Activated T-helper 17 cell treated with anti-CD3 and anti-CD28 coated beads, Interleukin-2, amount 50 U/mL, for 72 hours (primary cell): ENCODE results near the gene NXPE4. TPM values are rescaled to one million over a fixed set of nuclear protein-coding genes. Genes with fewer than 3 reads are reported as not detected.
"Not testable (repeated sequence)": the region's sequence is repeated elsewhere in the genome, so short reads cannot be mapped to it uniquely, and the experiment has no call there.

Experiments used
- ATAC-seq: fragments of 150-1000 bp; cut with Tn5 transposase; replicated peaks from 2 replicates; pipeline ENCODE4 v1.10.0; 2021; ENCODE audit warnings: mild to moderate bottlenecking, moderate library complexity
- H3K27ac Mint-ChIP-seq: one replicate; pipeline ENCODE4 v1.8.0; 2022; ENCODE audit warnings: mixed read lengths
- H3K27me3 Mint-ChIP-seq: one replicate; pipeline ENCODE4 v1.8.0; 2022; ENCODE audit warnings: mixed read lengths
- H3K36me3 Mint-ChIP-seq: one replicate; pipeline ENCODE4 v1.8.0; 2022; ENCODE audit warnings: low read depth, mild to moderate bottlenecking, mixed read lengths
- H3K4me1 Mint-ChIP-seq: one replicate; pipeline ENCODE4 v1.8.0; 2022; ENCODE audit warnings: mixed read lengths
- H3K4me3 Mint-ChIP-seq: one replicate; pipeline ENCODE4 v1.8.0; 2022; ENCODE audit warnings: mild to moderate bottlenecking, mixed read lengths
- H3K9me3 Mint-ChIP-seq: one replicate; pipeline ENCODE4 v1.8.0; 2022; ENCODE audit warnings: mixed read lengths
- total RNA-seq, 2 donors: library from RNA; stranded (reverse); gene quantifications; one replicate each; pipeline ENCODE4 v1.2.3, GENCODE V29; 2022

NXPE4 gene
- not detected for total RNA-seq

DNA sequence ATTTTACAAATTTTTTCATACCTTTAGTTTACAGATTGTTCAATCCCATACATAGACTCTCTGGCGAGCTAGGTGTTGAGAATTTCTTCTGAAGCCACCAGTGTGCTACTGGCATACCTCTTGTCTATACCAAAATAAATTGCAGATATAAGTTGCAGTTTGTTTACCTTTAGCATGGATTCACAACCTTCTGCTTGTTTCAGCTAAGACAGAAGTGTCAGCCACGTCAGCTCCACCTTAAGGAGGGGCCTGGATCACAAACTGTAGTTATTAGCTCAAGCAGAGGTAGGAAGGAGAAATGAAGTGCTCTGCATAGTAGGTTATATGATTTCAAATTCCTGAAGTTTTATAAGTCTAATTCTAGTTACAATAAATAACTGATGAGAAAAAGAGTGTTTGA lies at the start of gene NXPE4:
TSS of gene NXPE4 (minus strand) at position 216 of the 400 bp plus-strand sequence. CDS start 1,027 bp downstream, outside the sequence.
- no peaks in the 10 kb centered on the region for H3K9me3 Mint-ChIP-seq
- ATAC-seq, result no peak
- no peak within 1 kb of the TSS for H3K4me3 Mint-ChIP-seq
- no peaks in the 10 kb centered on the region for H3K4me1 Mint-ChIP-seq
- no peaks in the 10 kb centered on the region for H3K36me3 Mint-ChIP-seq
- peaks cover 3% of the 10 kb centered on the region for H3K27me3 Mint-ChIP-seq
- H3K27ac Mint-ChIP-seq, result no peak within 1 kb of the TSS

- H3K4me1 Mint-ChIP-seq, H3K9me3 Mint-ChIP-seq, ATAC-seq, H3K27ac Mint-ChIP-seq, H3K36me3 Mint-ChIP-seq, H3K4me3 Mint-ChIP-seq, H3K27me3 Mint-ChIP-seq: not testable (repeated sequence)
These were observed 43.9 kb upstream of the NXPE4 start for GRCh38 chr11:114639440-114639839.

GRCh38 chr11:114631445-114631965 lies 35.9 kb upstream of the NXPE4 start:
- H3K36me3 Mint-ChIP-seq, H3K27me3 Mint-ChIP-seq, H3K9me3 Mint-ChIP-seq, H3K4me1 Mint-ChIP-seq, H3K27ac Mint-ChIP-seq, H3K4me3 Mint-ChIP-seq: not testable (repeated sequence)
- ATAC-seq, result peak; percentile 23

- H3K36me3 Mint-ChIP-seq, result no peaks in the 10 kb centered on the region
- H3K27me3 Mint-ChIP-seq, result no peaks in the 10 kb centered on the region
- no peaks in the 10 kb centered on the region for H3K4me1 Mint-ChIP-seq
- no peak overlapping the region for H3K27ac Mint-ChIP-seq
- no peak for ATAC-seq
- H3K9me3 Mint-ChIP-seq, result no peaks in the 10 kb centered on the region
- H3K4me3 Mint-ChIP-seq, result no peak overlapping the region
These were observed 29.7 kb upstream of the NXPE4 start for GRCh38 chr11:114625294-114625693.

DNA sequence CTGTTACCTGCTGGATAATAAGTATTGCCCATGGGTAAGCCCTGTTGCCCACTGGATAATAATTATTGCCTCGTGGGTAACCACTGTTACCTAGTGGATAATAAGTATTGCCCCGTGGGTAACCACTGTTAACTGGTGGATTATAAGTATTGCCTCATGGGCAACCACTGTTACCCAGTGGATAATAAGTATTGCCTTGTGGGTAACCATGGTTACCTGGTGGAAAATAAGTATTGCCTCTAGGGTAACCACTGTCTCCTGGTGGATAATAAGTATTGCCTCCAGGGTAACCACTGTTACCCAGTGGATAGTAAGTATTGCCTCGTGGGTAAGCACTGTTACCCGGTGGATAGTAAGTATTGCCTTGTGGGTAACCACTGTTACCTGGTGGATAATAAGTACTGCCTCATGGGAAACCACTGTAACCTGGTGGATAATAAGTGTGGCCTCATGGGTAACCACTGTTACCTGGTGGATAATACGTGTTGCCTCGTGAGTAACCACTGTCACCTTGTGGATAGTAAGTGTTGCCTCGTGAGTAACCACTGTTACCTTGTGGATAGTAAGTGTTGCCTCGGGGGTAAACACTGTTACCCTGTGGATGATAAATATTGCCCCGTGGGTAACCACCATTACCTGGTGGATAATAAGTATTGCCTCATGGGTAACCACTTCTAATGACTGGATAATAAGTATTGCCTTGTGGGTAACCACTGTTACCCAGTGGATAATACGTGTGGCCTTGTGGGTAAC lies 29.0 kb upstream of the NXPE4 start:
- Mint-ChIP-seq H3K27ac (no peak overlapping the region), H3K36me3 (no peaks in the 10 kb centered on the region)

DNA sequence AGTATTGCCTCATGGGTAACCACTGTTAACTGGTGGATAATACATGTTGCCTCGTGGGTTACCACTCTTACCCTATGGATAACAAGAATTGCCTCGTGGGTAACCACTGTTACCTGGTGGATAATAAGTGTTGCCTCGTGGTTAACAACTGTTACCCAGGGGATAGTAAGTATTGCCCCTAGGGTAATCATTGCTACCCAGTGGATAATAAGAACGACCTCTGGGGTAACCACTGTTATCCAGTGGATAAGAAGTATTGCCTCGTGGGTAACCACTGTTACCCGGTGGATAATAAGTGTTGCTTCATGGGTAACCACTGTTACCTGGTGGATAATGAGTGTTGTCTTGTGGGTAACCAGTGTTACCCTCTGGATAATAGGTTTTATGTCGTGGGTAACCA lies 28.1 kb upstream of the NXPE4 start:
- no peaks in the 10 kb centered on the region for H3K4me1 Mint-ChIP-seq
- no peak for ATAC-seq
- H3K4me3 Mint-ChIP-seq, result no peak overlapping the region

More for the DNA sequence above, 29.0 kb upstream of the NXPE4 start:
- no peaks in the 10 kb centered on the region for H3K4me1 Mint-ChIP-seq
- no peaks in the 10 kb centered on the region for H3K27me3 Mint-ChIP-seq
- H3K4me3 Mint-ChIP-seq, result no peak overlapping the region
- H3K9me3 Mint-ChIP-seq, result no peaks in the 10 kb centered on the region
- no peak for ATAC-seq

DNA sequence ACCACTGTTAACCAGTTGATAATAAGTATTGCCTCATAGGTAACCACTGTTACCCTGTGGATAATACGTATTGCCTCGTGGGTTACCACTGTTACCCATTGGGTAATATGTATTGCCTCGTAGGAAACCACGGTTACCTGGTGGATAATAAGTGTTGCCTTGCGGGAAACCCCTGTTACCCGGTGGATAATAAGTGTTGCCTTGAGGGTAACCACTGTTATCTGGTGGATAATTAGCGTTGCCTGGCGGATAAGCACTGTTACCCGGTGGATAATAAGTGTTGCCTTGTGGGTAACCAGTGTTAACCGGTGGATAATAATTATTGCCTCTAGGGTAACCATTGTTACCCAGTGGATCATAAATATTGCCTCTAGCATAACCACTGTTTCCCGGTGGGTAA lies 27.3 kb upstream of the NXPE4 start:
- no peaks in the 10 kb centered on the region for H3K4me1 Mint-ChIP-seq
- H3K9me3 Mint-ChIP-seq, result no peaks in the 10 kb centered on the region
- no peaks in the 10 kb centered on the region for H3K36me3 Mint-ChIP-seq
- H3K27me3 Mint-ChIP-seq, result no peaks in the 10 kb centered on the region
- H3K27ac Mint-ChIP-seq, result no peak overlapping the region
- ATAC-seq, result no peak
- H3K4me3 Mint-ChIP-seq, result no peak overlapping the region

More for the DNA sequence above, 28.1 kb upstream of the NXPE4 start:
- Mint-ChIP-seq H3K27me3 (no peaks in the 10 kb centered on the region), H3K9me3 (no peaks in the 10 kb centered on the region), H3K27ac (no peak overlapping the region), H3K36me3 (no peaks in the 10 kb centered on the region)

- Mint-ChIP-seq H3K9me3 (no peaks in the 10 kb centered on the region), H3K36me3 (no peaks in the 10 kb centered on the region), H3K4me1 (no peaks in the 10 kb centered on the region), H3K27ac (no peak overlapping the region), H3K4me3 (no peak overlapping the region), H3K27me3 (no peaks in the 10 kb centered on the region)
- ATAC-seq, result no peak
These were observed 26.6 kb upstream of the NXPE4 start for GRCh38 chr11:114621950-114622809.

DNA sequence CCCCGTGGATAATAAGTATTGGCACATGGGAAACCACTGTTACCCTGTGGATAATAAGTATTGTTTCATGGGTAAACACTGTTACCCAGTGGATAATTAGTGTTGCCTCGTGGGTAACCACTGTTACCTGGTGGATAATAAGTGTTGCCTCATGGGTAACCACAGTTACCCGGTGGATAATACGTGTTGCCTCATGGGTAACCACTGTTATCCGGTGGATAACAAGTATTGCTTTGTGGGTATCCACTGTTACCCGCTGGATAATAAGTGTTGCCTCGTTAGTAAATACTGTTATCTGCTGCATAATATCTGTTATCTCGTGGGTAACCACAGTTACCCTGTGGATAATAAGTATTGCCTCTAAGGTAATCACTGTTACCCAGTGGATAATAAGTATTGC lies 25.5 kb upstream of the NXPE4 start:
- no peaks in the 10 kb centered on the region for H3K36me3 Mint-ChIP-seq

DNA sequence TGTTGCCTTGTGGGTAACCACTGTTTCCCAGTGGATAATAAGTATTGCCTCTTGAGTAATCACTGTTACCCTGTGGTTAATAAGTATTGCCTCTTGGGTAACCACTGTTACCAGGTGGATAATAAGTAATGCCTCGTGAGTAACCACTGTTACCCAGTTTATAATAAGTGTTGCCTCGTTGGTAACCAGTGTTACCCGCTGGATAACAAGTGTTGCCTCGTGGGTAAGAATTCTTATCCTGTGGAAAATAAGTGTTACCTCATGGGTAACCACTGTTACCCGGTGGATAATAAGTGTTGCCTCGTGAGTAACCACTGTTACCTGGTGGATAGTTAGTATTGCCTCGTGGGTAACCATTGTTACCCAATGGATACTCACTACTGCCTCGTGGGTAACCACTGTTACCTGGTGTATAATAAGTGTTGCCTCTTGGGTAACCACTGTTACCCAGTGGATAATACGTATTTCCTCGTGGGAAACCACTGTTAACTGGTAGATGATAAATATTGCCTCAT lies 24.1 kb upstream of the NXPE4 start:
- H3K27me3 Mint-ChIP-seq, result no peaks in the 10 kb centered on the region
- no peaks in the 10 kb centered on the region for H3K9me3 Mint-ChIP-seq
- no peaks in the 10 kb centered on the region for H3K36me3 Mint-ChIP-seq
- no peak overlapping the region for H3K4me3 Mint-ChIP-seq
- no peak for ATAC-seq
- H3K27ac Mint-ChIP-seq, result no peak overlapping the region
- H3K4me1 Mint-ChIP-seq, result no peaks in the 10 kb centered on the region

More for the DNA sequence above, 25.5 kb upstream of the NXPE4 start:
- H3K27ac Mint-ChIP-seq, result no peak overlapping the region
- H3K4me1 Mint-ChIP-seq, result no peaks in the 10 kb centered on the region
- H3K9me3 Mint-ChIP-seq, result no peaks in the 10 kb centered on the region
- no peak overlapping the region for H3K4me3 Mint-ChIP-seq
- H3K27me3 Mint-ChIP-seq, result no peaks in the 10 kb centered on the region
- ATAC-seq, result no peak

- Mint-ChIP-seq H3K36me3 (no peaks in the 10 kb centered on the region), H3K27ac (no peak overlapping the region), H3K4me1 (no peaks in the 10 kb centered on the region), H3K9me3 (no peaks in the 10 kb centered on the region), H3K27me3 (no peaks in the 10 kb centered on the region), H3K4me3 (no peak overlapping the region)
- no peak for ATAC-seq
These were observed 22.6 kb upstream of the NXPE4 start for GRCh38 chr11:114618139-114618538.

DNA sequence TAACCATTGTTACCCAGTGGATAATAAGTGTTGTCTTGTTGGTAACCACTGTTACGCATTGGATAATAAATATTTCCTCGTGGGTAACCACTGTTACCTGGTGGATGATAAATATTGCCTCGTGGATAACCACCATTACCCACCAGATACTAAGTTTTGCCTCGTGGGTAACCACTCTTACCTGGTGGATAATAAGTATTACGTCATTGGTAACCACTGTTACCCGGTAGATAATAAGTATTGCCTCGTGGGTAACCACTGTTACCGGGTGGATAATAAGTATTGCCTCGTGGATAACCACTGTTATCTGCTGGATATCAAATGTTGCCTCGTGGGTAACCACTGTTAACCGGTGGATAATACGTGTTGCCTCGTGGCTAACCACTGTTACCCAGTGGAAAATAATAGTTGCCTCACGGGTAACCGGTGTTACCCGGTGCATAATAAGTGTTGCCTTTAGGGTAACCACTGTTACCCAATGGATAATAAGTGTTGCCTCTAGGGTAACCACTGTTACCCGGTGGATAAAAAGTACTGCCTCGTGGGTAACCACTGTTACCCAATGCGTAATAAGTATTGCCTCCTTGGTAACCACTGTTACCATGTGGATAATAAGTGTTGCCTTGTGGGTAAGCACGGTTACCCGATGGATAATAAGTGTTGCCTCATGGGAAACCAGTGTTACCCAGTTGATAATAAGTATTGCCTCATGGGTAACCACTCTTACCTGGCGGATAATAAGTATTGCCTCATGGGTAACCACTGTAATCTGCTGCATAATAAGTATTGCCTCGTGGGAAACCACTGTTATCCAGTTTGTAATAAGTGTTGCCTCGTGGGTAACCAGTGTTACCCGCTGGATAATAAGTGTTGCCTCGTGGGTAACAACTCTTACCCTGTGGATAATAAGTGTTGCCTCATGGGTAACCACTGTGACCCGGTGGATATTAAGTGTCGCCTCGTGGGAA lies 21.9 kb upstream of the NXPE4 start:
- no peaks in the 10 kb centered on the region for H3K4me1 Mint-ChIP-seq
- no peak overlapping the region for H3K27ac Mint-ChIP-seq
- ATAC-seq, result no peak
- H3K4me3 Mint-ChIP-seq, result no peak overlapping the region
- no peaks in the 10 kb centered on the region for H3K9me3 Mint-ChIP-seq
- H3K36me3 Mint-ChIP-seq, result no peaks in the 10 kb centered on the region
- H3K27me3 Mint-ChIP-seq, result no peaks in the 10 kb centered on the region

DNA sequence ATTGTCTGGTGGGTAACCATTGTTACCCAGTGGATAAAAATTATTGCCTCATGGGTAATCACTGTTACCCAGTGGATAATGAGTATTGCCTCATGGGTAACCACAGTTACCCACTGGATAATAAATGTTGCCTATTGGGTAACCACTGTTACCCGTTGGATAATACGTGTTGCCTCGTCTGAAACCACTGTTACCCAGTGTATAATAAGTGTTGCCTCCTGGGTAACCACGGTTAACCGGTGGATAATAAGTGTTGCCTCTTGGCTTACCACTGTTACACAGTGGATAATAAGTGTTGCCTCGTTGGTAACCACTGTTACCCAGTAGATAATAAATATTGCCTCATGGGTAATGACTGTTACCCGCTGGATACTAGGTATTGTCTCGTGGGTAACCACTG lies 20.9 kb upstream of the NXPE4 start:
- no peak for ATAC-seq
- H3K27ac Mint-ChIP-seq, result no peak overlapping the region
- no peaks in the 10 kb centered on the region for H3K4me1 Mint-ChIP-seq
- no peak overlapping the region for H3K4me3 Mint-ChIP-seq
- no peaks in the 10 kb centered on the region for H3K9me3 Mint-ChIP-seq
- no peaks in the 10 kb centered on the region for H3K36me3 Mint-ChIP-seq
- H3K27me3 Mint-ChIP-seq, result no peaks in the 10 kb centered on the region
